Vagina (tissue), 2 donors: Measurements from ENCODE around the gene BCAS4.

Experiments
- POLR2A ChIP-seq, 2 donors: fragments of 450-650 bp; IDR thresholded peaks; one replicate each; pipeline ENCODE4 v1.6.1; 2017; ENCODE audit warnings: antibody characterized with exemption in 2 of 2, mild to moderate bottlenecking in 2 of 2, moderate library complexity in 2 of 2
- POLR2AphosphoS5 ChIP-seq, 2 donors: sonication (generic); formaldehyde crosslinking; IDR thresholded peaks; one replicate each; pipeline ENCODE4 v1.9.0; 2017; ENCODE audit warnings: antibody characterized with exemption in 2 of 2, mild to moderate bottlenecking in 2 of 2, low read depth in 1 of 2; ENCODE audit not compliant: insufficient read depth in 1 of 2
- TF ChIP-seq, protein P1 (sequence below), 3 experiments: fragments of 450-650 bp in 2 of 3; fragments of 200-600 bp in 1 of 3; sonication (generic) in 1 of 3; IDR thresholded peaks; one replicate each; pipeline ENCODE4 v1.5.1; 2017 to 2019; ENCODE audit warnings: antibody characterized with exemption in 3 of 3, mild to moderate bottlenecking in 2 of 3, moderate library complexity in 2 of 3

DNA sequence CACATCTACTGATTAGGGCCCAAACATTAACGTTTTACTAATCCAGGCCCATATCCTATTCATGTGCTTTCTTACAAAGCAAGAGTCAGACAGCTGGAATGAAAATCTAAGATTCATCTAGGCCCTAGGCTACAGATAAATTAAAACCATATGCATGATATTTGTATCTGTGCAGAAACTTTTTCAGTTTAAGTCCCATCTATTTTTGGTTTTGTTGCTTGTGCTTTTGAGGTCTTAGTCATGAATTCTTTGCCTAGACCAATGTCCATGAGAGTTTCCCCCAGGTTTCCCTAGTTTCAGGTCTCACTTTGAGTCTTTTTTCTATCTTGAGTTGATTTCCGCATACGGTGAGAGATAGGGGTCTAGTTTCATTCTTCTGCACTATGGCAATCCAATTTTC lies 116.2 kb downstream of the BCAS4 start:
- TF ChIP-seq, protein P1, sequence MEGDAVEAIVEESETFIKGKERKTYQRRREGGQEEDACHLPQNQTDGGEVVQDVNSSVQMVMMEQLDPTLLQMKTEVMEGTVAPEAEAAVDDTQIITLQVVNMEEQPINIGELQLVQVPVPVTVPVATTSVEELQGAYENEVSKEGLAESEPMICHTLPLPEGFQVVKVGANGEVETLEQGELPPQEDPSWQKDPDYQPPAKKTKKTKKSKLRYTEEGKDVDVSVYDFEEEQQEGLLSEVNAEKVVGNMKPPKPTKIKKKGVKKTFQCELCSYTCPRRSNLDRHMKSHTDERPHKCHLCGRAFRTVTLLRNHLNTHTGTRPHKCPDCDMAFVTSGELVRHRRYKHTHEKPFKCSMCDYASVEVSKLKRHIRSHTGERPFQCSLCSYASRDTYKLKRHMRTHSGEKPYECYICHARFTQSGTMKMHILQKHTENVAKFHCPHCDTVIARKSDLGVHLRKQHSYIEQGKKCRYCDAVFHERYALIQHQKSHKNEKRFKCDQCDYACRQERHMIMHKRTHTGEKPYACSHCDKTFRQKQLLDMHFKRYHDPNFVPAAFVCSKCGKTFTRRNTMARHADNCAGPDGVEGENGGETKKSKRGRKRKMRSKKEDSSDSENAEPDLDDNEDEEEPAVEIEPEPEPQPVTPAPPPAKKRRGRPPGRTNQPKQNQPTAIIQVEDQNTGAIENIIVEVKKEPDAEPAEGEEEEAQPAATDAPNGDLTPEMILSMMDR (IDR thresholded peaks at IDR 0.05), result no peak
- TF ChIP-seq POLR2AphosphoS5 (IDR thresholded peaks at IDR 0.05; ENCODE audit: insufficient read depth in 1 of 2, low read depth in 1 of 2) (no peak), POLR2A (IDR thresholded peaks at IDR 0.05) (no peak)
